SJCRH30 (cell line): ENCODE measurements around the gene SETD7. TPM values are rescaled to one million over a fixed set of nuclear protein-coding genes. Genes with fewer than 3 reads are reported as not detected.
A peak's percentile ranks its signal among the peaks of the same experiment; 100 is the strongest.

Experiments used
- DNase-seq, 2 experiments: peaks; one replicate each; pipeline ENCODE4 v3.0.0-alpha.2; 2015 to 2020
- H3K27ac ChIP-seq: fragments of 250-450 bp; sonication (Bioruptor Pico); 2 replicates; pipeline ENCODE4 v1.5.1; 2020; ENCODE audit warnings: mild to moderate bottlenecking, moderate library complexity
- H3K27me3 ChIP-seq: fragments of 250-450 bp; sonication (Bioruptor Pico); 2 replicates; pipeline ENCODE4 v1.5.1; 2020; ENCODE audit warnings: mild to moderate bottlenecking, moderate library complexity
- H3K36me3 ChIP-seq: fragments of 250-450 bp; sonication (Bioruptor Pico); 2 replicates; pipeline ENCODE4 v1.5.1; 2020; ENCODE audit warnings: mild to moderate bottlenecking, moderate library complexity
- H3K4me1 ChIP-seq: fragments of 250-450 bp; sonication (Bioruptor Pico); 2 replicates; pipeline ENCODE4 v1.5.1; 2020; ENCODE audit warnings: mild to moderate bottlenecking, moderate library complexity
- H3K4me3 ChIP-seq: fragments of 250-450 bp; sonication (Bioruptor Pico); 2 replicates; pipeline ENCODE4 v1.5.1; 2020; ENCODE audit warnings: mild to moderate bottlenecking, moderate library complexity
- H3K9me3 ChIP-seq: fragments of 250-450 bp; sonication (Bioruptor Pico); replicated peaks from 2 replicates; pipeline ENCODE4 v1.5.1; 2020; ENCODE audit warnings: mild to moderate bottlenecking, moderate library complexity
- total RNA-seq: library from RNA; depleted of rRNA; stranded (reverse); fragments of >200 nt; shearing (Covaris generic); gene quantifications from 2 replicates; pipeline ENCODE4 v1.2.3, GENCODE V29; 2014

SETD7 gene
- total RNA-seq, 1 experiment from 2014 or later, result 26.8 TPM

DNA sequence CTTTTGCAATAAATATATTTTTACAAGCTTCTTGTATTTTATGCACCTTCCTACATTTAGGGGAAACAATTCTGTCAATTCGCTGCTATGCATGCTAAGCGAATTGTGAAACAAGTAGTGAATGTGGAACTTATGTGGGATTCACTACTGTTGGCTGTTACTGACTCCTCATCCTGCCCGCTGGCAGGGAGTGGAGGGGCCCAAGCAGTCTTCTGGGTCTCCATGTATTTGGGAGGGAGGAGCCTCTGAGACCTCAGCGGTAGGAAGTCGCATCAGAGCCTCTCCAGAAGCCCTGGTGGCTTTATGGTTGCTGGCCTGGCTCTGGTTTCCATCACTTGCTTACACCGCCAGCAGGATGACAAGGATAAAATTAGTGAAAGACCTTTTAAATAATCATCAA, 3.7 kb upstream of the SETD7 start:
- Histone ChIP-seq H3K4me3 (no peak overlapping the region), H3K27me3 (no peaks in the 10 kb centered on the region), H3K4me1 (peaks cover 12% of the 10 kb centered on the region), H3K27ac (no peak overlapping the region), H3K36me3 (no peaks in the 10 kb centered on the region), H3K9me3 (no peaks in the 10 kb centered on the region)
- DNase-seq, result no peak

DNA sequence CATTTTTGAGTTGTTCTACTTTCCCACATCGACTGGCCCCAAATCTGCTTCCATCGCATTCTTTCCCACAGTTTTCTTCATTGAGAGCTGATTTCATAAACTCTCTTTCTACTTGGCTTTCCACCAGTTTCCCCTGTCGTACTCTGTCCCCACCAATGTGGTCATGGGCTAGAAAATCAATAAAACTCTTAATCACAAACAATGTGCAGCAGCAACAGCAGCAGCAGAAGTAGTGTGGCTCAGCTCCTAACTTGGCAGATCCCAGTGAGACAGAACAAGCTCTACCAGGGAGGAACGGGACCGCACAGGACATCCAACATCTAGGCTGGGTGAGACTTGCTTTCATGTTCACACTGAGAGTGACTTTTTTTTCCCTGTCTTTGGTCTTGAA, 3.1 kb upstream of the SETD7 start:
- Histone ChIP-seq H3K27ac (no peak overlapping the region), H3K27me3 (no peaks in the 10 kb centered on the region), H3K36me3 (no peaks in the 10 kb centered on the region), H3K4me1 (peaks cover 13% of the 10 kb centered on the region), H3K9me3 (no peaks in the 10 kb centered on the region), H3K4me3 (no peak overlapping the region)
- DNase-seq, result no peak

DNA sequence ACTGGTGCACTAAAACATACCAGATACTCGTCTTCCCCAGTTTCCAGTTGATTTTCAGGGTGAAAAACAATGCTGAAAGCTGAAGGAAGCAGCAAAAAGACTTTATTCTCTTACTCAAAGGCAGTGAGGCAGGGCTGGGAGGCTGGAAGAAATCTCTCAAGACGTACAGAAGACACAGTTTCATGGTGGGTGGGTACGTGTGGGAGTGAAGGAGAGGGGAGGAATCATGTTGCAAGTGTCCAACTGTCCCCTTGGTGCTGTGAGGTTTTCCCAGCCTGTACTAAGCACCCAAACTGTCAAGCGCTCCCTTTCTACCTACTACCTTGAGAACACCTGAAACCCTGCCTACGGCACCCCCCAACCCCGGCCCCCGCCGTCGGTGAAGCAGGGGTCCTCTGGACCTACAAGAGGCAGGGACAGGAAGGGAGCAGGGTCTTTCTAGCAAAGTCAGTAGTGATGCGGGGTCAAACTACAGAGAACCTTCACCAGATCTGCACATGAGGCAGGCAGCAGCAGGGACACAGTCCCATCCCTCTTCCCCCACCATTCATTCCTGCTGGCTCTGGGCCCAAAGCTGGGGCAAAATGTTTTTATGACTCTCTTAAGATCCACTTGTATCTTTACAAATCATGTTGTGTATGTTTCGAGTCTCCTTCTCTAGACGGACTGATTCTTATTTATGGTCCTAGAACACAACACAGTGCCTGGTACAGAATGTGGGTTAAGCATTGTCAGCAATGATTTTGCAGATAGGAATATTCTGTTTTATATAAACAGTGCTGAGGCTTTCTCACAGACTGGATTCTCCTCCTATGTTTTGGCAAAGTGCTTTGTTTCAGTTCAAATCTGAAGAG, 2.4 kb upstream of the SETD7 start:
- Histone ChIP-seq H3K4me3 (no peak overlapping the region), H3K27me3 (no peaks in the 10 kb centered on the region), H3K9me3 (no peaks in the 10 kb centered on the region), H3K4me1 (peaks cover 19% of the 10 kb centered on the region), H3K27ac (no peak overlapping the region), H3K36me3 (no peaks in the 10 kb centered on the region)
- DNase-seq, result no peak

- Histone ChIP-seq H3K27ac (peak overlapping the region; percentile 80), H3K4me3 (peak overlapping the region; percentile 73), H3K27me3 (no peaks in the 10 kb centered on the region), H3K4me1 (peaks cover 25% of the 10 kb centered on the region), H3K36me3 (no peaks in the 10 kb centered on the region), H3K9me3 (no peaks in the 10 kb centered on the region)
- no peak for DNase-seq
These were observed 1.6 kb upstream of the SETD7 start for GRCh38 chr4:139557556-139558110.

GRCh38 chr4:139556724-139557555, 921 bp upstream of the SETD7 start:
- DNase-seq, result peak; percentile 63 to 77
- H3K27ac ChIP-seq, result peak overlapping the region; percentile 80
- H3K4me1 ChIP-seq, result peaks cover 29% of the 10 kb centered on the region
- H3K36me3 ChIP-seq, result no peaks in the 10 kb centered on the region
- H3K9me3 ChIP-seq, result no peaks in the 10 kb centered on the region
- H3K4me3 ChIP-seq, result peak overlapping the region; percentile 73
- H3K27me3 ChIP-seq, result no peaks in the 10 kb centered on the region

GRCh38 chr4:139555705-139556070, 331 bp downstream of the SETD7 start:
- Histone ChIP-seq H3K27me3 (no peaks in the 10 kb centered on the region), H3K4me1 (peaks cover 28% of the 10 kb centered on the region)

DNA sequence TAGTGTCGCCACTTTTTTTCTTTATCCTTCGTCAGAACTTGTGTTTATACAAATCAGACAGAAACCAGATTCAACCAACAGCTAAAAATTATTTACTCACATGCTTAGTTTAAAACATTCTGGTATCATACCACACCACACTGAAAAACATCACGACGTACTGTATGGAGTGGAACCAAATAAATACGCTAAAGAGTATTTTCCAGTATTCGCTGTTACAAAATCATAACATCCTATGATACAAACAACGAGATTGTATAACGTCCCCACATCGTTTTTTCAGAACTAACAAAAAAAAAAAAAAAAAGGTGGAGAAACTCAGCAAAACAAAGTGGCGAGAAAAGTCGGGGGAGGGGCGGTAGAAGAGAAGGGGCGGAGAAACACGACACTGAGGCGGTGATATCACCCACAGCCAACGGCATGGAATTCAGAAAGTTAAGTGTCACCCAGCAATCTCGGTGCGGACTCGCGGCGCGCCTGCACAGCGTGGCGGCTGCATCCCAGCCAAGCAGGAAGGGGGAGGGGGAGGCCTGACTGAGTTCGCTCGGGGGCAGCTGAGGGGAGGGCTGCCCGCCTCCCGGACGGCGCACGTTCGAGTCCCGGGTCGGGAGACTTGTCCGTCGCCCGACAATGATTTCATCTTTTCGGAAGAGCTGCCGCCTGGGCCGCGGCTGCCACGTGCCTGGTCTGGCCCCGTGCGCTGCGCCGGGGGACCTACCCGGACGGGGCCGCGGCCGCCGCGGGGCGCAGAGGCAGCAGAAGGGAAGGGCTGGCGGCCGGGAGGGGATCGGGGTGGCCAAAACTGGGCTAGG, 920 bp downstream of the SETD7 start:
- Histone ChIP-seq H3K9me3 (no peaks in the 10 kb centered on the region), H3K27ac (peak overlapping the region; percentile 80), H3K36me3 (no peaks in the 10 kb centered on the region), H3K4me3 (peak overlapping the region; percentile 73), H3K4me1 (peaks cover 22% of the 10 kb centered on the region), H3K27me3 (no peaks in the 10 kb centered on the region)
- peak; percentile 92 to 93 for DNase-seq

More at GRCh38 chr4:139555705-139556070, 331 bp downstream of the SETD7 start:
- no peak for DNase-seq
- Histone ChIP-seq H3K4me3 (peak overlapping the region; percentile 73), H3K9me3 (no peaks in the 10 kb centered on the region), H3K36me3 (no peaks in the 10 kb centered on the region), H3K27ac (peak overlapping the region; percentile 80)

- DNase-seq, result no peak
- peak overlapping the region; percentile 80 for H3K27ac ChIP-seq
These were observed 1.5 kb downstream of the SETD7 start for GRCh38 chr4:139554642-139554892.

GRCh38 chr4:139553751-139554641, 2.0 kb downstream of the SETD7 start:
- H3K36me3 ChIP-seq, result no peaks in the 10 kb centered on the region
- H3K4me1 ChIP-seq, result peaks cover 22% of the 10 kb centered on the region
- H3K9me3 ChIP-seq, result no peaks in the 10 kb centered on the region
- H3K27me3 ChIP-seq, result no peaks in the 10 kb centered on the region
- H3K27ac ChIP-seq, result peak overlapping the region; percentile 80
- H3K4me3 ChIP-seq, result peak overlapping the region; percentile 73
- DNase-seq, result no peak

More at GRCh38 chr4:139554642-139554892, 1.5 kb downstream of the SETD7 start:
- H3K36me3 ChIP-seq, result no peaks in the 10 kb centered on the region
- peak overlapping the region; percentile 73 for H3K4me3 ChIP-seq
- no peaks in the 10 kb centered on the region for H3K27me3 ChIP-seq
- peaks cover 22% of the 10 kb centered on the region for H3K4me1 ChIP-seq
- H3K9me3 ChIP-seq, result no peaks in the 10 kb centered on the region

DNA sequence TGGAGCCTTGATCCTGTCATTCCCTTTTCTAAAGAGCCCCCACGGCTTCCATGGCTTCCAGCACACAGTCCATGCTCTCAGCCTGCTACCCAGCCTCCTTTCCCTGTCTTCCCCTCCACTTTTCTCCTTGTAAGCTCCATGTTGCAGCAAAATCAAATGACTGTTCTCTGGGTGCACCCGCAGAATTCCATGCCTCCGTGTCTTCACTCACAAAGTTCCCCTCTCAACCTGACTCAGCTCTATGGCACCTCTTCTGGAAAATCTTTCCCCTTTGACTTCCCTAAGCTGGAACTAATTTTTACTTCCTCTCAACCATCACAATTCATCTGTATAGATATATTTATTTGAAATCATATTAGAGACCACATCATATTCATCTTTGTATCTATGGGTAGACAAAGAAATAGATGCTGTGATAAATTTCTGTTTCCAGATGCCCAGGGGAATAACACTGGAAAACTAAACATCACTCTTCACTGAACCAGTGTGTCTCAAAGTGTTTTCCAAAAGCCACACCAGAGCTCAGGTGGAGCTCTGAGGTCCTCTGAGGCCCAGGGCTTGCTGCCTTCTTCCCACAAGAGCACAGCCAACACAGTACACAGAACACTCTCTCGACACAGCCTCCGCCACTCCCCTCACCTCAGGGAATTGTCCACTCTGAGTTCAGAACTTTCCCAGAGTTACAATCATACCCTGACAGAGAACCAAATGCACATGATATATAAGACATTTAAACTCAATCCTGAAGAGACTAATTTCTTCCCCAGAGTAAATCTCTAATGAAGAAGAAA, 3.3 kb downstream of the SETD7 start:
- Histone ChIP-seq H3K4me1 (peaks cover 21% of the 10 kb centered on the region), H3K27ac (peak overlapping the region; percentile 38), H3K9me3 (no peaks in the 10 kb centered on the region), H3K27me3 (no peaks in the 10 kb centered on the region), H3K4me3 (no peak overlapping the region), H3K36me3 (no peaks in the 10 kb centered on the region)
- no peak for DNase-seq

DNA sequence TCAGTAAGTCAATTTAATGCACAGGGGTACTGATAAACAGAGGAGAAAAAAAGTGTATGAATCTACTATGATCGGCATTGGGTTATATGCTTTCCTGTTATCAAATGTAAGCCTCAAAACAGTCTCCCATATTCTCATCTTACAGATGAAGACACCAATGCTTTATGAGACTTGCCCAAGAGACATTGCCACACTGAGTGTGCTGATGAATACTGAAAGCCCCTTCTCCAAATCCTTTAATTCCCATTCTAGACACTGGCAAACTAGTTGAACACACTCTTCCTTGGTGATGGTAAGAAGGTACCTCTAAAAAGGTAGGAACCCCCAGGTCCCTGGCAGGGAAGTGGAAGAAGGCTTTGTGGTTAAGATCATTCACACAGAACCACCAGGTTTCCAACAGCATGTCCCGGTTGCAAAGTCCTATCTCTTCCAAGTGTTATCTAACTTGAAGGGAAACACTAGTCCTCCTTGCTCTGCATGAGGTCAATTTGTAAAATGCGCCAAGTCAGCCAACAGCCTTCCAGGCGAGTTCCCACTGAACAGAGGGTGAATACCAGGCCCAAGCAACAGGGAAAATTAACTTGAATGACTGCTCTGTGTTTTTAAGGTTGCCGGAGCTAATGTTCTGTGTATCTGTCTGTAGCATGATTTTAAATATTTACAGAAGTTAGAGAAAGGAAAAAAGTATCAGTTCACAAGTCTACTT, 5.1 kb downstream of the SETD7 start:
- H3K4me3 ChIP-seq, result no peak overlapping the region
- DNase-seq, result no peak
- peaks cover 17% of the 10 kb centered on the region for H3K4me1 ChIP-seq
- H3K36me3 ChIP-seq, result peaks cover 4% of the 10 kb centered on the region; the same call in 1 of the 2 replicates
- no peaks in the 10 kb centered on the region for H3K27me3 ChIP-seq
- H3K9me3 ChIP-seq, result no peaks in the 10 kb centered on the region
- H3K27ac ChIP-seq, result no peak overlapping the region

GRCh38 chr4:139547979-139548378, 8.0 kb downstream of the SETD7 start:
- H3K9me3 ChIP-seq, result no peaks in the 10 kb centered on the region
- H3K4me1 ChIP-seq, result peaks cover 8% of the 10 kb centered on the region
- no peak overlapping the region for H3K27ac ChIP-seq
- peaks cover 4% of the 10 kb centered on the region for H3K36me3 ChIP-seq
- no peaks in the 10 kb centered on the region for H3K27me3 ChIP-seq
- DNase-seq, result no peak
- no peak overlapping the region for H3K4me3 ChIP-seq

DNA sequence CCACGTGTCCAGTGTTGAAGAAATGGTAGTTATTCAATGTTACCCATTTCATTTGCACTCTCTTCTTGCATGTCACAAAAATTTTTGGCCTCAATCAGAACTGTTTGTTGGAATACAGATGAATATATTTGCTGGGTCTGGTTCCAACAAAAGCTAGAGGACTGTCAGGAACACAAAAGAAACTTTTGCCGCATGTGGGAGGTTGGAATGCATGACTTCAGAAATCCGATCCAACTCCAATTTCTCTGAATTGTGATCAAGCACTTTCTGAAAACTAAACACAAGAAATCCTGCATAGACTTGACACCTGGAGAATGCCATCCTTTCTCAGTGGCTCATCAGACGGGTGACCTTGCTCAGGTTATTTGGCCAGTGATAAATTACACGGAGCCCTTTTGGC, 15.4 kb downstream of the SETD7 start:
- Histone ChIP-seq H3K36me3 (peaks cover 12% of the 10 kb centered on the region), H3K9me3 (no peaks in the 10 kb centered on the region), H3K4me1 (no peaks in the 10 kb centered on the region), H3K27ac (no peak overlapping the region), H3K4me3 (no peak overlapping the region), H3K27me3 (no peaks in the 10 kb centered on the region)
- DNase-seq, result no peak
